ENCODE measurements around the gene POPDC3. TPM values are rescaled to one million over a fixed set of nuclear protein-coding genes. Genes with fewer than 3 reads are reported as not detected.

The POPDC3 gene
- total and polyA plus RNA-seq, 10 of the 15 experiments (the other 5 are each of a cell fraction or from before 2014, with no cell fraction given): 1.6 TPM; not detected in 9

- SMC1A ChIA-PET (ENCODE audit: uncharacterized antibody, unreplicated experiment): no interaction called here
- Histone ChIP-seq H3K4me3 (no peak overlapping the region), H3K9ac (ENCODE audit: control insufficient read depth, insufficient read depth, low read length) (no peak overlapping the region), H3K79me2 (ENCODE audit: control insufficient read depth, insufficient read depth, low read length) (no peaks in the 10 kb centered on the region), H3K9me3 (replicated peaks; ENCODE audit: control insufficient read depth, insufficient read depth, low read length) (no peaks in the 10 kb centered on the region), H4K20me1 (ENCODE audit: control insufficient read depth, insufficient read depth) (no peaks in the 10 kb centered on the region), H3K27ac (ENCODE audit: control insufficient read depth, insufficient read depth) (no peak overlapping the region), H3K4me1 (ENCODE audit: control insufficient read depth, insufficient read depth, low read length) (no peaks in the 10 kb centered on the region), H3K4me2 (ENCODE audit: control insufficient read depth, insufficient read depth) (no peak overlapping the region), H3K27me3 (replicated peaks in 1 of 2; ENCODE audit: control insufficient read depth in 2 of 2, insufficient read depth in 2 of 2, low read length in 1 of 2) (peaks cover 5 to 11% of the 10 kb centered on the region in 2 experiments), H2AFZ (ENCODE audit: control insufficient read depth, low read depth, low read length) (no peak overlapping the region), H3K36me3 (ENCODE audit: control insufficient read depth in 2 of 2, insufficient read depth in 2 of 2, low read length in 1 of 2) (no peaks in the 10 kb centered on the region)
- no peak for FAIRE-seq
- no peak for DNase-seq (ENCODE audit: low read depth, low spot score)
- ATAC-seq: no peak
- in situ Hi-C loops (cut with MboI) (no loop called here), intact Hi-C loops (cut with micrococcal nuclease; ENCODE audit: unreplicated experiment) (no loop called here)
- 0% methylated on average over 1 of the region's 1 CpG for WGBS (ENCODE audit: insufficient coverage, insufficient replicate concordance, low lambda C conversion rate, missing lambda C conversion rate)
- BruUV-seq (replicated peaks): no TSS peak
- RAD21 ChIA-PET (ENCODE audit: unreplicated experiment): no interaction called here
- no peak for TF ChIP-seq MAX (IDR thresholded peaks at IDR 0.05; ENCODE audit: low read depth, low read length)
- no peak for TF ChIP-seq LARP7 (IDR thresholded peaks at IDR 0.05)
- TF ChIP-seq CTCF (IDR thresholded peaks at IDR 0.05 in 2 of 3, conservative IDR thresholded peaks at IDR 0.05 in 1 of 3; ENCODE audit: control insufficient read depth in 2 of 3, extremely low read depth in 1 of 3, insufficient read depth in 1 of 3, low read depth in 3 of 3, low read length in 3 of 3): no peak
- CTCF ChIA-PET: no interaction called here
- POLR2A ChIA-PET: no interaction called here
These were observed 1.7 kb downstream of the POPDC3 start for GRCh38 chr6:105178110-105178509.

DNA sequence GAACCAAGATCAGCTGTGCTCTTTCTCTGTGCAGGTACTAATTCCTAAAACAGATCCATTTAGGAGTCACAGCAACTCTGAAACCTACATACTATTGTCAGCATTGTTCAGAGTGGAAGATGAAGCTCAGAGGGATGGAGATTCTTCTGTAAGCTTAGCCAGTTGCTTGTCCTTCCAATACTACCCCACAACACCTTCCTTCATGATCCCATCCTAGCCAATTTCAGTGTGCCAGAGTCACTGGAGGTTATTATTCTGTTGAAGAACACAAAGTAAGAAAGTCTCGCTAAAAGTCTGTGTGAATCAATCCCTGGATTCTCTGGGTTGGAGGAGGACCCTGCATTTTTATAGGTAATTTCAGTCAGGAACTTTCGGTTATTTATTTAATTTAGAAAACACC is 2.3 kb downstream of the POPDC3 start:
- peaks cover 5 to 11% of the 10 kb centered on the region in 2 experiments for H3K27me3 ChIP-seq (replicated peaks in 1 of 2; ENCODE audit: control insufficient read depth in 2 of 2, insufficient read depth in 2 of 2, low read length in 1 of 2)
- FAIRE-seq (no peak), ATAC-seq (no peak), DNase-seq (ENCODE audit: low read depth, low spot score) (no peak)
- no TSS peak for BruUV-seq (replicated peaks)
- H3K9me3 ChIP-seq (replicated peaks; ENCODE audit: control insufficient read depth, insufficient read depth, low read length): no peaks in the 10 kb centered on the region
- CTCF ChIA-PET: no interaction called here
- 68% methylated on average over 2 of the region's 2 CpGs for WGBS (ENCODE audit: insufficient coverage, insufficient replicate concordance, low lambda C conversion rate, missing lambda C conversion rate)
- POLR2A ChIA-PET: no interaction called here
- no peaks in the 10 kb centered on the region for H4K20me1 ChIP-seq (ENCODE audit: control insufficient read depth, insufficient read depth)
- TF ChIP-seq ZNF217 (IDR thresholded peaks at IDR 0.05): no peak
- H3K27ac ChIP-seq (ENCODE audit: control insufficient read depth, insufficient read depth): no peak overlapping the region
- intact Hi-C loops (cut with micrococcal nuclease; ENCODE audit: unreplicated experiment) (no loop called here), in situ Hi-C loops (cut with MboI) (no loop called here)
- H3K9ac ChIP-seq (ENCODE audit: control insufficient read depth, insufficient read depth, low read length): no peak overlapping the region
- RAD21 ChIA-PET (ENCODE audit: unreplicated experiment): no interaction called here
- H3K4me2 ChIP-seq (ENCODE audit: control insufficient read depth, insufficient read depth): no peak overlapping the region
- no peak overlapping the region for H3K4me3 ChIP-seq
- no peaks in the 10 kb centered on the region for H3K79me2 ChIP-seq (ENCODE audit: control insufficient read depth, insufficient read depth, low read length)
- H3K4me1 ChIP-seq (ENCODE audit: control insufficient read depth, insufficient read depth, low read length): no peaks in the 10 kb centered on the region
- no peaks in the 10 kb centered on the region for H3K36me3 ChIP-seq (ENCODE audit: control insufficient read depth in 2 of 2, insufficient read depth in 2 of 2, low read length in 1 of 2)
- SMC1A ChIA-PET (ENCODE audit: uncharacterized antibody, unreplicated experiment): no interaction called here
- no peak overlapping the region for H2AFZ ChIP-seq (ENCODE audit: control insufficient read depth, low read depth, low read length)

All from GM12878 (cell line).